ENCODE data around the gene SPRED1. TPM values are rescaled to one million over a fixed set of nuclear protein-coding genes. Genes with fewer than 3 reads are reported as not detected.
"Not testable (repeated sequence)": the region's sequence is repeated elsewhere in the genome, so short reads cannot be mapped to it uniquely, and the experiment has no call there.

Gene SPRED1
- total RNA-seq, 2 experiments from 2014 or later: 0.03 to 0.05 TPM

DNA sequence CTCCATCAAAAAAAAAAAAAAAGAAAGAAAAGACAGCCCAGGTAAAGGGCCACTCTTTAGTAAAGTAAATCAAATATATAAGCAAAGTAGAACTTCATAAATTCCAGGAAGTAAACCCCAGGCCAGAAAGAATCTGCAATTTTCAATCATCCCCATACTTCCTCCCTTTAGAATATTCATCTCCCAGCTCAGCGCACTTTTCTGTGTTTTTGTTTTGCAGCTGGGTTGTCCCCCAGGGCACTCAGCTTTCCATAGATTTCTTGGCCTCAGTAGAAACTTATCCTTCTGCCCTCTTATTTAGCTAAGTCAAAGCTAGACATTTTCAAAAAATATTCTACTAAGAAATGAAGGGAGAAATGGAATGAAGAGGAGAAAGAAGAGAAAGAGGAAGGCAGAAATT lies 24.0 kb upstream of the SPRED1 start:
- no peak overlapping the region for H3K4me3 ChIP-seq (ENCODE audit: low read length)
- no peaks in the 10 kb centered on the region for H3K27me3 ChIP-seq (ENCODE audit: control insufficient read depth in 1 of 2, insufficient read depth in 2 of 2, low read length in 2 of 2)
- no peak for TF ChIP-seq CTCF (IDR thresholded peaks at IDR 0.05)
- CTCF ChIA-PET: no interaction called here
- no peak for ATAC-seq (ENCODE audit: poor library complexity)
- H3K27ac ChIP-seq (ENCODE audit: low read depth in 1 of 2, low read length in 2 of 2): no peak overlapping the region
- H3K36me3 ChIP-seq (ENCODE audit: insufficient read depth, low read length): no peaks in the 10 kb centered on the region
- H3K9me3 Mint-ChIP-seq: no peaks in the 10 kb centered on the region
- H3K27me3 Mint-ChIP-seq: no peaks in the 10 kb centered on the region
- H3K27ac Mint-ChIP-seq: no peak overlapping the region
- no peak overlapping the region for H3K4me3 Mint-ChIP-seq
- no peaks in the 10 kb centered on the region for H3K4me1 ChIP-seq (ENCODE audit: insufficient read depth, low read length)
- intact Hi-C loops (cut with DNase I, micrococcal nuclease): no loop called here
- no peaks in the 10 kb centered on the region for H3K4me1 Mint-ChIP-seq (ENCODE audit: low read depth)
- POLR2A ChIA-PET: no interaction called here
- no peaks in the 10 kb centered on the region for H3K36me3 Mint-ChIP-seq (ENCODE audit: low read depth)
- no peak for DNase-seq
- no peaks in the 10 kb centered on the region for H3K9me3 ChIP-seq (ENCODE audit: control insufficient read depth in 1 of 2, insufficient read depth in 1 of 2, low read length in 2 of 2)

- H3K9me3 Mint-ChIP-seq: no peaks in the 10 kb centered on the region
- no peaks in the 10 kb centered on the region for H3K9me3 ChIP-seq (ENCODE audit: control insufficient read depth in 1 of 2, insufficient read depth in 1 of 2, low read length in 2 of 2)
- peaks cover 8% of the 10 kb centered on the region for H3K27me3 Mint-ChIP-seq
- ChIA-PET POLR2A (no interaction called here), CTCF (no interaction called here)
- no peaks in the 10 kb centered on the region for H3K36me3 Mint-ChIP-seq (ENCODE audit: low read depth)
- DNase-seq (peak in 2 of 14 experiments; percentile 6 to 29), ATAC-seq (ENCODE audit: poor library complexity) (no peak)
- no peaks in the 10 kb centered on the region for H3K4me1 Mint-ChIP-seq (ENCODE audit: low read depth)
- H3K4me3 Mint-ChIP-seq: no peak overlapping the region
- no peaks in the 10 kb centered on the region for H3K36me3 ChIP-seq (ENCODE audit: insufficient read depth, low read length)
- H3K27ac ChIP-seq (ENCODE audit: low read depth in 1 of 2, low read length in 2 of 2): no peak overlapping the region
- H3K4me1 ChIP-seq (ENCODE audit: insufficient read depth, low read length): no peaks in the 10 kb centered on the region
- H3K27me3 ChIP-seq (ENCODE audit: control insufficient read depth in 1 of 2, insufficient read depth in 2 of 2, low read length in 2 of 2): no peaks in the 10 kb centered on the region
- H3K4me3 ChIP-seq (ENCODE audit: low read length): no peak overlapping the region
- no peak for TF ChIP-seq CTCF (IDR thresholded peaks at IDR 0.05)
- H3K27ac Mint-ChIP-seq: no peak overlapping the region
- intact Hi-C loops (cut with DNase I, micrococcal nuclease): no loop called here
Observed at GRCh38 chr15:38229705-38230310, 22.8 kb upstream of the SPRED1 start.

GRCh38 chr15:38231436-38231835 lies 21.2 kb upstream of the SPRED1 start:
- DNase-seq (no peak), ATAC-seq (ENCODE audit: poor library complexity) (no peak)
- no peak overlapping the region for H3K4me3 ChIP-seq (ENCODE audit: low read length)
- CTCF ChIA-PET: no interaction called here
- POLR2A ChIA-PET: no interaction called here
- H3K27me3 ChIP-seq (ENCODE audit: control insufficient read depth in 1 of 2, insufficient read depth in 2 of 2, low read length in 2 of 2): no peaks in the 10 kb centered on the region
- no peaks in the 10 kb centered on the region for H3K4me1 ChIP-seq (ENCODE audit: insufficient read depth, low read length)
- no peaks in the 10 kb centered on the region for H3K36me3 ChIP-seq (ENCODE audit: insufficient read depth, low read length)
- Mint-ChIP-seq H3K4me3 (no peak overlapping the region), H3K27ac (no peak overlapping the region), H3K36me3 (ENCODE audit: low read depth) (no peaks in the 10 kb centered on the region), H3K27me3 (peaks cover 8% of the 10 kb centered on the region), H3K9me3 (no peaks in the 10 kb centered on the region), H3K4me1 (ENCODE audit: low read depth) (no peaks in the 10 kb centered on the region)
- intact Hi-C loops (cut with DNase I, micrococcal nuclease): no loop called here
- no peak for TF ChIP-seq CTCF (IDR thresholded peaks at IDR 0.05)
- H3K9me3 ChIP-seq (ENCODE audit: control insufficient read depth in 1 of 2, insufficient read depth in 1 of 2, low read length in 2 of 2): no peaks in the 10 kb centered on the region
- H3K27ac ChIP-seq (ENCODE audit: low read depth in 1 of 2, low read length in 2 of 2): no peak overlapping the region

DNA sequence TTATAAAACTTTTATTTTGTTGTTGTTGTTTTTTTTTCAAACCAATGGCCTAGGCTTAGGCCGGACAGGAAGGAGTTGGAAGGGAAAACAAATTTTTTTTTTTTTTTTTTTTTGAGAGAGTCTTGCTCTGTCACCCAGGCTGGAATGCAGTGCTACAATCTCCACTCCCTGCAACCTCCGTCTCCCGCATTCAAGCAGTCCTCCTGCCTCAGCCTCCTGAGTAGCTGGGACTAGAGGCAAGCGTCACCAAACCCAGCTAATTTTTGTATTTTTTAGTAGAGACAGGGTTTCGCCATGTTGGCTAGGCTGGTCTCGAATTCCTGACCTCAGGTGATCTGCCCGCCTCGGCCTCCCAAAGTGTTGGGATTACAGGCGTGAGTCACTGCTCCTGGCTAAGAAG lies 15.6 kb upstream of the SPRED1 start:
- intact Hi-C loops (cut with DNase I, micrococcal nuclease); H3K9me3 ChIP-seq (ENCODE audit: control insufficient read depth in 1 of 2, insufficient read depth in 1 of 2, low read length in 2 of 2); H3K27ac Mint-ChIP-seq; ATAC-seq (ENCODE audit: poor library complexity); H3K36me3 Mint-ChIP-seq (ENCODE audit: low read depth); H3K36me3 ChIP-seq (ENCODE audit: insufficient read depth, low read length); CTCF ChIA-PET; H3K9me3 Mint-ChIP-seq; H3K4me3 Mint-ChIP-seq; POLR2A ChIA-PET; H3K27ac ChIP-seq (ENCODE audit: low read depth in 1 of 2, low read length in 2 of 2); H3K4me3 ChIP-seq (ENCODE audit: low read length); H3K27me3 ChIP-seq (ENCODE audit: control insufficient read depth in 1 of 2, insufficient read depth in 2 of 2, low read length in 2 of 2); H3K4me1 ChIP-seq (ENCODE audit: insufficient read depth, low read length); H3K4me1 Mint-ChIP-seq (ENCODE audit: low read depth); DNase-seq: not testable (repeated sequence)
- peaks cover 26% of the 10 kb centered on the region for H3K27me3 Mint-ChIP-seq

All from CD4-positive, alpha-beta T cell (primary cell).